PC-3 (cell line): ENCODE results near the gene DIP2B.

Experiments used
- CTCF ChIP-seq: fragments of 300-600 bp; sonication (generic); conservative IDR thresholded peaks from 2 replicates; pipeline ENCODE4 v1.5.1; 2017; ENCODE audit warnings: antibody characterized with exemption, low read depth, mild to moderate bottlenecking, low read length
- EZH2phosphoT487 ChIP-seq: fragments of 300-600 bp; sonication (generic); IDR thresholded peaks from 2 replicates; pipeline ENCODE4 v1.6.1; 2018; ENCODE audit warnings: mild to moderate bottlenecking, antibody characterized with exemption, low read length, borderline replicate concordance

GRCh38 chr12:50528800-50529199, 24.0 kb downstream of the DIP2B start:
- TF ChIP-seq CTCF (no peak), EZH2phosphoT487 (no peak)
